GM12878 (cell line): ENCODE measurements around the gene CAPZB. TPM values are rescaled to one million over a fixed set of nuclear protein-coding genes. Genes with fewer than 3 reads are reported as not detected.

Source experiments
- ATAC-seq: fragments of 200-7000 bp; cut with Tn5 transposase; 3 replicates; pipeline ENCODE4 v1.9.1; 2020; ENCODE audit warnings: mild to moderate bottlenecking, moderate library complexity
- BruUV-seq: library from RNA; stranded (reverse); fragments of 400-500 nt; replicated peaks from 2 replicates; lab custom pipeline; 2021; lab: Mats Ljungman, UMichigan
- CTCF ChIA-PET: fragments of 300-600 bp; sonication (Branson Sonifier 250); formaldehyde crosslinking; extraction: SDS; loops from one replicate; lab custom pipeline; 2021; ENCODE audit warnings: inconsistent platforms; lab: Yijun Ruan, JAX
- POLR2A ChIA-PET: fragments of 350-600 bp; formaldehyde crosslinking; extraction: SDS; loops from one replicate; lab custom pipeline; 2021; ENCODE audit warnings: inconsistent platforms; lab: Charles Lee
- RAD21 ChIA-PET: fragments of 300-600 bp; sonication (Branson Sonifier 250); formaldehyde crosslinking; loops from one replicate; lab custom pipeline; 2023; ENCODE audit warnings: antibody characterized with exemption; ENCODE audit not compliant: unreplicated experiment; lab: Charles Lee
- SMC1A ChIA-PET: fragments of 300-600 bp; sonication (Branson Sonifier 250); formaldehyde crosslinking; loops from one replicate; lab custom pipeline; 2023; ENCODE audit not compliant: unreplicated experiment, uncharacterized antibody; lab: Charles Lee
- DNase-seq: peaks from one replicate; pipeline ENCODE4 v3.0.0-alpha.2; 2011; ENCODE audit warnings: low read depth, low spot score
- FAIRE-seq: peaks from 3 replicates; lab custom pipeline; 2011; peaks lifted over from hg19 to GRCh38; lab: Jason Lieb, UNC
- H2AFZ ChIP-seq: 2 replicates; pipeline ENCODE4 v1.6.0; 2011; ENCODE audit warnings: low read depth, low read length, control low read depth; ENCODE audit not compliant: control insufficient read depth
- H3K27ac ChIP-seq: 2 replicates; pipeline ENCODE4 v1.5.1; 2011; ENCODE audit warnings: control low read depth; ENCODE audit not compliant: control insufficient read depth, insufficient read depth
- H3K27me3 ChIP-seq, 2 experiments: replicated peaks in 1 of 2; 2 replicates each; pipeline versions ENCODE4 v1.6.0 to v1.6.1; 2011; ENCODE audit warnings: low read length in 1 of 2; ENCODE audit not compliant: control insufficient read depth in 2 of 2, insufficient read depth in 2 of 2
- H3K36me3 ChIP-seq, 2 experiments: 2 replicates each; pipeline ENCODE4 v1.5.1; 2011; ENCODE audit warnings: low read length in 1 of 2; ENCODE audit not compliant: control insufficient read depth in 2 of 2, insufficient read depth in 2 of 2
- H3K4me1 ChIP-seq: 2 replicates; pipeline ENCODE4 v1.6.1; 2011; ENCODE audit warnings: mild to moderate bottlenecking, low read length, moderate library complexity, mixed read lengths; ENCODE audit not compliant: control insufficient read depth, insufficient read depth
- H3K4me2 ChIP-seq: 2 replicates; pipeline ENCODE4 v1.6.0; 2011; ENCODE audit warnings: control low read depth; ENCODE audit not compliant: control insufficient read depth, insufficient read depth
- H3K4me3 ChIP-seq: fragments of 200-600 bp; sonication (generic); 2 replicates; pipeline ENCODE4 v1.5.1; 2016
- H3K79me2 ChIP-seq: 2 replicates; pipeline ENCODE4 v1.6.0; 2011; ENCODE audit warnings: low read length; ENCODE audit not compliant: control insufficient read depth, insufficient read depth
- H3K9ac ChIP-seq: 2 replicates; pipeline ENCODE4 v1.8.0; 2011; ENCODE audit warnings: low read length, control low read depth, mixed read lengths; ENCODE audit not compliant: control insufficient read depth, insufficient read depth
- H3K9me3 ChIP-seq: replicated peaks from 3 replicates; pipeline ENCODE4 v1.5.1; 2011; ENCODE audit warnings: mild to moderate bottlenecking, low read length; ENCODE audit not compliant: control insufficient read depth, insufficient read depth
- H4K20me1 ChIP-seq: 2 replicates; pipeline ENCODE4 v1.6.0; 2011; ENCODE audit not compliant: control insufficient read depth, insufficient read depth
- BCL11A ChIP-seq: IDR thresholded peaks from 2 replicates; pipeline ENCODE4 v1.6.1; 2011; ENCODE audit warnings: low read depth, low read length
- BHLHE40 ChIP-seq, 2 experiments: fragments of 450-650 bp in 1 of 2; IDR thresholded peaks; 2 replicates each; pipeline ENCODE4 v1.6.1; 2011 to 2017; ENCODE audit warnings: low read depth in 2 of 2, borderline replicate concordance in 1 of 2, improper control_type of control experiment in 1 of 2, low read length in 1 of 2, mild to moderate bottlenecking in 1 of 2
- CBX5 ChIP-seq: sonication (generic); IDR thresholded peaks from 2 replicates; pipeline ENCODE4 v1.6.1; 2016; ENCODE audit warnings: low read depth, moderate library complexity, mild to moderate bottlenecking, inconsistent platforms
- CEBPB ChIP-seq, 2 experiments: fragments of 150-350 bp in 1 of 2; IDR thresholded peaks; 2 replicates each; pipeline ENCODE4 v1.6.1; 2012 to 2014; ENCODE audit warnings: low read depth in 2 of 2, low read length in 2 of 2, borderline replicate concordance in 1 of 2, inconsistent platforms in 1 of 2
- CREB1 ChIP-seq: IDR thresholded peaks from 2 replicates; pipeline ENCODE4 v1.6.1; 2012; ENCODE audit warnings: low read depth, mild to moderate bottlenecking, inconsistent platforms
- E4F1 ChIP-seq: fragments of 450-650 bp; IDR thresholded peaks from 2 replicates; pipeline ENCODE4 v1.6.1; 2018; ENCODE audit warnings: borderline replicate concordance, mild to moderate bottlenecking; ENCODE audit not compliant: partially characterized antibody
- EED ChIP-seq: sonication (generic); IDR thresholded peaks from 2 replicates; pipeline ENCODE4 v1.6.1; 2016; ENCODE audit warnings: antibody characterized with exemption, low read depth
- FOXK2 ChIP-seq: fragments of 450-650 bp; IDR thresholded peaks from 2 replicates; pipeline ENCODE4 v1.6.1; 2017; ENCODE audit warnings: mild to moderate bottlenecking, moderate library complexity
- HDAC2 ChIP-seq: fragments of 200-600 bp; sonication (generic); IDR thresholded peaks from 2 replicates; pipeline ENCODE4 v1.6.1; 2017
- IKZF2 ChIP-seq, 2 experiments: fragments of 450-650 bp; IDR thresholded peaks; 2 replicates each; pipeline ENCODE4 v1.6.1; 2017; ENCODE audit warnings: mild to moderate bottlenecking in 2 of 2, moderate library complexity in 2 of 2
- POLR2A ChIP-seq: IDR thresholded peaks from 2 replicates; pipeline ENCODE4 v1.6.1; 2011; ENCODE audit warnings: low read depth, mild to moderate bottlenecking, low read length
- RAD21 ChIP-seq: IDR thresholded peaks from 2 replicates; pipeline ENCODE4 v1.6.1; 2011; ENCODE audit warnings: mild to moderate bottlenecking, low read depth, low read length, moderate library complexity; ENCODE audit not compliant: insufficient read depth
- SMAD5 ChIP-seq: IDR thresholded peaks from 2 replicates; pipeline ENCODE4 v1.6.1; 2016; ENCODE audit warnings: antibody characterized with exemption, low read depth
- WRNIP1 ChIP-seq: IDR thresholded peaks from 2 replicates; pipeline ENCODE4 v1.6.1; 2011; ENCODE audit warnings: low read depth, low read length, improper control_type of control experiment, borderline replicate concordance
- WGBS: methylation state at CpG from one replicate; pipeline ENCODE4 v1.1.6; 2016; ENCODE audit warnings: low lambda C conversion rate; ENCODE audit not compliant: insufficient replicate concordance, insufficient coverage; ENCODE audit errors: missing lambda C conversion rate; 5-methylcytosine and 5-hydroxymethylcytosine counted together
- in situ Hi-C: fragments of 300-500 bp; cut with MboI; formaldehyde crosslinking; loops from 9 replicates; pipeline ENCODE4 v1.14.3; 2018; ENCODE audit warnings: mixed read lengths
- intact Hi-C: fragments of 100-400 bp; cut with micrococcal nuclease; formaldehyde crosslinking; loops from one replicate; pipeline ENCODE4 v1.14.2; 2022; ENCODE audit not compliant: unreplicated experiment
- polyA plus RNA-seq, 11 experiments: library from polyadenylated mRNA; depleted of rRNA in 4 of 11; unstranded in 6 of 11; stranded (reverse) in 5 of 11; fragments of >200 nt; fragmentation: Nextera tagmentation in 4 of 11; fragmentation: Illumina TruSeq in 1 of 11; extraction: Ambion mirVana in 4 of 11; extraction: Trizol in 1 of 11; gene quantifications; 1 replicate in 1 of 11; 2 replicates in 10 of 11; pipeline versions ENCODE4 v1.2.1 to v1.2.3, GENCODE V29; 2011 to 2016; ENCODE audit warnings: inconsistent platforms in 2 of 11, missing spikeins in 2 of 11, low read depth in 1 of 11
- total RNA-seq, 4 experiments: library from RNA; depleted of rRNA in 3 of 4; stranded (reverse); fragments of >200 nt in 3 of 4; fragmentation: Illumina TruSeq in 1 of 4; extraction: Trizol in 1 of 4; gene quantifications; 2 replicates each; pipeline versions ENCODE4 v1.2.1 to v1.2.3, GENCODE V29; 2013 to 2021

The CAPZB gene
- total and polyA plus RNA-seq, 10 of the 15 experiments (the other 5 are each of a cell fraction or from before 2014, with no cell fraction given): 104 to 454 (median 213) TPM

GRCh38 chr1:19467199-19468187, 17.8 kb downstream of the CAPZB start:
- Histone ChIP-seq H3K9me3 (no peaks in the 10 kb centered on the region), H3K9ac (no peak overlapping the region), H3K27me3 (no peaks in the 10 kb centered on the region), H3K79me2 (peaks cover 92% of the 10 kb centered on the region), H3K4me2 (no peak overlapping the region), H3K4me1 (peaks cover 42% of the 10 kb centered on the region), H3K36me3 (peaks cover 7 to 13% of the 10 kb centered on the region in 2 experiments), H4K20me1 (peaks cover 5% of the 10 kb centered on the region; the same call in 1 of the 2 replicates), H3K27ac (no peak overlapping the region), H2AFZ (no peak overlapping the region), H3K4me3 (no peak overlapping the region)
- no peak for TF ChIP-seq SMAD5
- no peak for TF ChIP-seq POLR2A
- TF ChIP-seq CEBPB (IDR thresholded peaks at IDR 0.05; ENCODE audit: borderline replicate concordance in 1 of 2, low read depth in 2 of 2, low read length in 2 of 2): no peak
- TF ChIP-seq RAD21: no peak
- no peak for TF ChIP-seq BHLHE40 (IDR thresholded peaks at IDR 0.05; ENCODE audit: borderline replicate concordance in 1 of 2, low read depth in 2 of 2, low read length in 1 of 2)
- TF ChIP-seq HDAC2: no peak
- TF ChIP-seq FOXK2: no peak
- no peak for TF ChIP-seq IKZF2 (IDR thresholded peaks at IDR 0.05)
- no peak for TF ChIP-seq CREB1
- TF ChIP-seq EED: no peak
- TF ChIP-seq E4F1: no peak
- TF ChIP-seq CBX5: no peak
- TF ChIP-seq WRNIP1: no peak
- TF ChIP-seq BCL11A: no peak
- DNase-seq: no peak
- ATAC-seq: no peak
- ChIA-PET CTCF (interaction anchor here (1.0 to 4.0 kb wide), 10 partner anchors 10 to 184 kb away, joined by 3 to 18 read pairs (median 12); no protein-coding TSS in a partner anchor), SMC1A (interaction anchor here (0.7 to 6.2 kb wide), 9 partner anchors 8 to 186 kb away, joined by 3 to 61 read pairs (median 5); partner anchors contain the start of gene CAPZB), POLR2A (interaction anchor here (0.6 to 1.1 kb wide), 3 partner anchors 10 to 114 kb away, joined by 3 to 7 read pairs (median 4); no protein-coding TSS in a partner anchor), RAD21 (interaction anchor here (0.9 to 2.5 kb wide), 7 partner anchors 10 to 116 kb away, joined by 3 to 10 read pairs (median 3); no protein-coding TSS in a partner anchor)
- intact Hi-C loops: no loop called here
- BruUV-seq: no TSS peak
- no peak for FAIRE-seq
- in situ Hi-C loops: no loop called here
- WGBS: 83% methylated on average over 14 of the region's 14 CpGs
